T-helper 2 cell treated with Interferon-gamma antibody and Interleukin-4, amounts not matched to agents 5 μg/mL and 100 μg/mL, for 36 hours (primary cell): ENCODE results near the gene C2CD4B.

Source experiments
- DNase-seq: peaks from one replicate; pipeline ENCODE4 v3.0.0; 2021; ENCODE audit warnings: low spot score
- H3K27ac Mint-ChIP-seq: one replicate; pipeline ENCODE4 v1.8.0; 2021; ENCODE audit warnings: mild to moderate bottlenecking, mixed read lengths
- H3K27me3 Mint-ChIP-seq: one replicate; pipeline ENCODE4 v1.8.0; 2021; ENCODE audit warnings: low read depth, mixed read lengths
- H3K36me3 Mint-ChIP-seq: one replicate; pipeline ENCODE4 v1.8.0; 2021; ENCODE audit warnings: low read depth, mixed read lengths
- H3K4me1 Mint-ChIP-seq: one replicate; pipeline ENCODE4 v1.8.0; 2021; ENCODE audit warnings: low read depth, mixed read lengths
- H3K4me3 Mint-ChIP-seq: one replicate; pipeline ENCODE4 v1.8.0; 2022; ENCODE audit warnings: mild to moderate bottlenecking, moderate library complexity, mixed read lengths
- H3K9me3 Mint-ChIP-seq: one replicate; pipeline ENCODE4 v1.8.0; 2021; ENCODE audit warnings: mixed read lengths

Gene C2CD4B

DNA sequence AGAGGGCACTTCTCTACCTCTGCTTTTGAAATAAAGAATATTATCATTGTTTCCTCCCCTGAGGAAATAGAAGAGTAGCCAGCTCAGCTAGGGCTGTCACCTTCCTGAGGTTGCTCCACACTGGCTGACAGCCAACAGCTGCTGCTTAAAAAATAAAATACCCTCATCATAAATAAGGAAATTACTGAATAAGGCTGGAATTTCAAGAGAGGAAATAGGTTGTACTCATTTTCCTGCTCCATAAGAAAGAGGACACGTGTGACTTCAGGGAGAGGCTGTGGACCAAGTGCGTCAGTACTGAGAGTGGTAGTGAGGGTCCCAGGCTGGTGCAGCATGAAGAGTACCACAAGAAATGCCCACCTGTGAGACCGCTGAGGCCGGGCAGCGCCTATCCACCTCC, 8.1 kb upstream of the C2CD4B start:
- no peak overlapping the region for H3K4me3 Mint-ChIP-seq
- H3K36me3 Mint-ChIP-seq = no peaks in the 10 kb centered on the region
- DNase-seq = no peak
- H3K4me1 Mint-ChIP-seq = no peaks in the 10 kb centered on the region
- H3K27ac Mint-ChIP-seq = no peak overlapping the region
- no peaks in the 10 kb centered on the region for H3K9me3 Mint-ChIP-seq
- peaks cover 33% of the 10 kb centered on the region for H3K27me3 Mint-ChIP-seq

DNA sequence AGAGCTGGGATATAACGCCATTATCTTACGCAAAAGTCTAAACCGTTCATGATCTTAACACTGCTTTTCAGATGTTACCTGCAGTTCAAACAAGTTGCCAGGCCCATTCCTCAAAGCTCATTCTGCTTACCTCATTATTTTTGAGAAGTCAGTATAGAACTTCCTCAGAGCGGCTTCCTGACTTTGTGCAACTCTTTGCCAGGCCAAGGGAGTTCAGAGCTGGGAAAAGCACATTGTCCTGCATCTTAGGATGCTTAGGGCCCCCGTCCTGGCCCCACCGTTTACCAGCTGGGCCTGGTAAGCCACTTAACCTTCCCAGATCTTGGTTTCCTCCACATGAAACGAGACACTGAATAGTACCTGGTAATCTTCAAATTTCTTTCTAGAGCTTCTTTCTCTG, 6.8 kb upstream of the C2CD4B start:
- Mint-ChIP-seq H3K4me3 (no peak overlapping the region), H3K27me3 (peaks cover 40% of the 10 kb centered on the region), H3K4me1 (no peaks in the 10 kb centered on the region)

DNA sequence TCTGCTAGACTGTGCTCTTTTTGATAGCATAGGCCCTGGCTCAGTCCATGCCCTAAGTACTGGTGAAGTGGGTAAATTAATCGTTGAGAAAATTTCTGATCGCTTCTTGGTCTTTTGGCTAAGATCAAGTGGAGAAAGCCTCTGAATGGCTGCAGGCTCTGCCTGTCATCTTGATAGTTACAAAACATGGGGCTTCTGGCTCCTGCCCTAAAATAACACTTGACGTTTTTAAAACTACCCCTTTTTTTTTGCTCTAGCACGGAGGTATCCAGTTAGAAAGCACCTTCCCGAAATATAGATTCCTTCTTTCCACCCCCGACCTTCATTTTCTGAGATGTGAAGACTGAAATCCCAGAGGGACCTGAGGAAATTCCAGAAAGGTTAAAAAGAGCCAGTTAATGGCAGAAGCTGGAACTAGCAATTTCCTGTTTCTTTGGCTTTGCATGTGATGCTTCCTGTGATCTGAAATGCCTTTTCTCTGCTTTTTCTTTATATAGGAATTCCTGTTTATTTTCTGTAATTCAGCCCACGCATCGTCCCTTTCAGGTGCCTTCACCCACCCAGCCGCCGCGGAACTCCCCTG, 799 bp upstream of the C2CD4B start:
- Mint-ChIP-seq H3K27ac (no peak overlapping the region), H3K9me3 (no peaks in the 10 kb centered on the region), H3K27me3 (peaks cover 73% of the 10 kb centered on the region), H3K4me1 (peaks cover 6% of the 10 kb centered on the region), H3K4me3 (peak overlapping the region; percentile 40), H3K36me3 (no peaks in the 10 kb centered on the region)
- DNase-seq = no peak

More for the DNA sequence above, 6.8 kb upstream of the C2CD4B start:
- H3K36me3 Mint-ChIP-seq = no peaks in the 10 kb centered on the region
- no peak for DNase-seq
- H3K9me3 Mint-ChIP-seq = no peaks in the 10 kb centered on the region
- no peak overlapping the region for H3K27ac Mint-ChIP-seq

- Mint-ChIP-seq H3K36me3 (no peaks in the 10 kb centered on the region), H3K9me3 (no peaks in the 10 kb centered on the region), H3K4me1 (peaks cover 6% of the 10 kb centered on the region), H3K4me3 (peak overlapping the region; percentile 78), H3K27ac (no peak overlapping the region), H3K27me3 (peaks cover 77% of the 10 kb centered on the region)
- no peak for DNase-seq
Measured at GRCh38 chr15:62164396-62165103, 535 bp downstream of the C2CD4B start.

DNA sequence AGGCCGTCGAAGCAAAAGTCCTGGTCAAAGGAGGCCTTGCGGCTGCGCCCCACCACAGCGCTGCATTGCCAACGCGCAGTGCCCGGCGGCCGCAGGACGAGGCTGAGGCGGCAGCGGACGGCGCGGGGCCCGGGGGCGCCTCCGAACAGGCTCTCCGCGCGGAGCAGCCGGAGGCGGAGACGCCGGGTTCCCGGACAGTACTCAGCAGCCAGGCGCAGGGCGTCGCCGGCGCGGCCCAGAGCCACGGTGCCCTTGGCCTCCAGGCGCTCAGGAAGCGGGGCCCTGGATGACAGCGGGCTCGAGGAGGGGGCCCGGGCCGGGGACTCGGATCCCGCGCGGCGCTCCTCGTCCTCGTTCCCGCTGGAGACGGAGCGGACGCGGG, 1.1 kb downstream of the C2CD4B start:
- no peaks in the 10 kb centered on the region for H3K9me3 Mint-ChIP-seq
- H3K36me3 Mint-ChIP-seq = no peaks in the 10 kb centered on the region
- no peak for DNase-seq
- peaks cover 76% of the 10 kb centered on the region for H3K27me3 Mint-ChIP-seq
- H3K4me3 Mint-ChIP-seq = no peak overlapping the region
- H3K4me1 Mint-ChIP-seq = peaks cover 6% of the 10 kb centered on the region
- no peak overlapping the region for H3K27ac Mint-ChIP-seq

GRCh38 chr15:62163397-62164013, 1.6 kb downstream of the C2CD4B start:
- no peak for DNase-seq
- Mint-ChIP-seq H3K27me3 (peaks cover 77% of the 10 kb centered on the region), H3K4me3 (peak overlapping the region; percentile 4), H3K27ac (no peak overlapping the region), H3K36me3 (no peaks in the 10 kb centered on the region), H3K4me1 (peaks cover 6% of the 10 kb centered on the region), H3K9me3 (peaks cover 5% of the 10 kb centered on the region)

DNA sequence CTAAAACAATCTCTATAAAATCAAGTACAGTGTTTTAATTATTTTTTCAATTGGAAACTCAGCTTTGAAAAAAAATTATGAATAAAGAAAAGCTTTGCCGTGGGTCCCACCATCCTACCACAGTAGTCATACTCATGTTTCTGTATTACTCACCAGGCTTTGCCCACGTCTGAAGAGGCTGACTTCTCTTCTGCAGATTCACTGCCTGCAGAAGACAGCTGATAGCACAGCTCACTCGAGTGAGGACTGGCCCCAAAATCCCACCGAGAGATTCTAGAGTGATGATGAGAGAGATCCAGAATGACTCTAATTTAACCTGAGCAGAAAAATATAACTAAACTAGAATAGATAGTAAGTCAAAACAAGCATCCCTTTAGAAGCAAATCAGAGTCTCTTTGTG, 11.9 kb downstream of the C2CD4B start:
- Mint-ChIP-seq H3K4me1 (peaks cover 3% of the 10 kb centered on the region), H3K9me3 (peaks cover 11% of the 10 kb centered on the region), H3K36me3 (no peaks in the 10 kb centered on the region), H3K27me3 (peaks cover 13% of the 10 kb centered on the region), H3K4me3 (no peak overlapping the region), H3K27ac (no peak overlapping the region)
- peak; percentile 33 for DNase-seq

GRCh38 chr15:62150445-62150844, 14.6 kb downstream of the C2CD4B start:
- no peaks in the 10 kb centered on the region for H3K9me3 Mint-ChIP-seq
- no peak overlapping the region for H3K27ac Mint-ChIP-seq
- H3K27me3 Mint-ChIP-seq = peaks cover 4% of the 10 kb centered on the region
- H3K4me3 Mint-ChIP-seq = no peak overlapping the region
- H3K36me3 Mint-ChIP-seq = no peaks in the 10 kb centered on the region
- no peak for DNase-seq
- peaks cover 3% of the 10 kb centered on the region for H3K4me1 Mint-ChIP-seq

- Mint-ChIP-seq H3K27me3 (no peaks in the 10 kb centered on the region), H3K27ac (no peak overlapping the region), H3K4me1 (peaks cover 3% of the 10 kb centered on the region), H3K36me3 (no peaks in the 10 kb centered on the region), H3K9me3 (no peaks in the 10 kb centered on the region), H3K4me3 (no peak overlapping the region)
- DNase-seq = no peak
Measured at GRCh38 chr15:62149729-62150128, 15.4 kb downstream of the C2CD4B start.

DNA sequence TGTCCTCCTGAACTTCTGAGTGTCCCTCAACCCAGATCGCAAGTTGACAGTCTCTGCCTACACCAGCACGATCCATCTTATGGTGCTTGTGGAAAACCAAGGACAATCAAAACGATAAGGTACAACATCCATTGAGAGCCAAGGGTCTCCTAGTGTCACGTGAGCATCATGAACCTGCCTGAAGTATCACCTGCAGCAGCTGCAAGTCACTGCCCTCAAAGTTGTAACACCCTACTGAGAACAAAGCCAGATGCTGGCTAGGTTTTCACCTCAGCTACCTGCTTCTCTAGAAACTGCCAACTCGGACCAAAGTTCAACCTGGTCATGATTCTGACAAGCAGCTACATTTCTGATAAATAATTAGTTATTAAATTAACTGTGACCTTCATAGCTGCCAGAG, 17.5 kb downstream of the C2CD4B start:
- Mint-ChIP-seq H3K27ac (no peak overlapping the region), H3K4me3 (no peak overlapping the region), H3K4me1 (peaks cover 3% of the 10 kb centered on the region), H3K27me3 (no peaks in the 10 kb centered on the region), H3K9me3 (no peaks in the 10 kb centered on the region), H3K36me3 (no peaks in the 10 kb centered on the region)
- no peak for DNase-seq

- H3K9me3 Mint-ChIP-seq = no peaks in the 10 kb centered on the region
Measured at GRCh38 chr15:62147149-62147548, 17.9 kb downstream of the C2CD4B start.

GRCh38 chr15:62145015-62145735, 19.9 kb downstream of the C2CD4B start:
- Mint-ChIP-seq H3K9me3 (no peaks in the 10 kb centered on the region), H3K4me3 (no peak overlapping the region), H3K27ac (no peak overlapping the region), H3K27me3 (peaks cover 4% of the 10 kb centered on the region), H3K4me1 (peaks cover 4% of the 10 kb centered on the region), H3K36me3 (no peaks in the 10 kb centered on the region)
- no peak for DNase-seq

More at GRCh38 chr15:62147149-62147548, 17.9 kb downstream of the C2CD4B start:
- H3K27ac Mint-ChIP-seq = no peak overlapping the region
- DNase-seq = no peak
- peaks cover 3% of the 10 kb centered on the region for H3K4me1 Mint-ChIP-seq
- H3K36me3 Mint-ChIP-seq = no peaks in the 10 kb centered on the region
- no peak overlapping the region for H3K4me3 Mint-ChIP-seq
- H3K27me3 Mint-ChIP-seq = no peaks in the 10 kb centered on the region

DNA sequence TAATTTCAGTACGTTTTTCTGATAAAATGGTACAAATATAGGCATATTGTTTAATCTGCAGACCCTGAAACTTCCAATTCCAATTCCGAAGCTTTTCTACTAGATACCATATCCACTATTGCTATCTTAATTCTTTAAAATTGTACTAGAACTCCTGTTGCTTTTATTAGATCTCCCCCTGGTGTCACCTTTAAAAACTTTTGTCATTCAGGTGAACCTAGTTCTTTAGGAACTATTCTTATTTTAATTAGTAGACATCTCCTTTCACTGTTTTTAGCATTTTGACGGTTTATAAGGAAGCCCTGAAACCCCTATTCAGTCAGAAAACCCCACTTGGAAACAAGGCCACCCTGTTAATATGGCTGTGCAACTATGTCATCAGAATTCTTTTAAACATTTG, 22.3 kb downstream of the C2CD4B start:
- Mint-ChIP-seq H3K27ac (no peak overlapping the region), H3K27me3 (peaks cover 5% of the 10 kb centered on the region), H3K4me3 (no peak overlapping the region), H3K36me3 (no peaks in the 10 kb centered on the region), H3K9me3 (no peaks in the 10 kb centered on the region), H3K4me1 (peaks cover 4% of the 10 kb centered on the region)
- DNase-seq = no peak
